Thyroid gland (tissue), 4 donors: Measurements from ENCODE around the gene PACS2. TPM values are rescaled to one million over a fixed set of nuclear protein-coding genes. Genes with fewer than 3 reads are reported as not detected.

ENCODE experiments used
- DNase-seq, 2 donors: peaks; one replicate each; pipeline ENCODE4 v3.0.0-alpha.2; 2019
- H3K27ac ChIP-seq, 3 donors: fragments of 200-600 bp; sonication (generic); 1 replicate in 2 of 3; 2 replicates in 1 of 3; pipeline ENCODE4 v1.5.1; 2016 to 2019; ENCODE audit warnings: mild to moderate bottlenecking in 1 of 3, moderate library complexity in 1 of 3
- H3K27me3 ChIP-seq: fragments of 200-600 bp; sonication (generic); one replicate; pipeline ENCODE4 v1.5.1; 2019
- H3K36me3 ChIP-seq, 2 donors: fragments of 200-600 bp; sonication (generic); one replicate each; pipeline ENCODE4 v1.5.1; 2016 to 2019
- H3K4me1 ChIP-seq, 2 donors: fragments of 200-600 bp; sonication (generic); one replicate each; pipeline ENCODE4 v1.5.1; 2017 to 2019
- H3K4me3 ChIP-seq, 3 donors: fragments of 200-600 bp; sonication (generic); replicated peaks in 1 of 3; 1 replicate in 2 of 3; 2 replicates in 1 of 3; pipeline ENCODE4 v1.5.1; 2016; ENCODE audit warnings: mild to moderate bottlenecking in 1 of 3
- H3K9me3 ChIP-seq: fragments of 200-600 bp; sonication (generic); one replicate; pipeline ENCODE4 v1.5.1; 2017
- POLR2A ChIP-seq, 2 donors: fragments of 450-650 bp; IDR thresholded peaks; one replicate each; pipeline ENCODE4 v1.6.1; 2017; ENCODE audit warnings: antibody characterized with exemption in 2 of 2, mild to moderate bottlenecking in 2 of 2, moderate library complexity in 1 of 2
- WGBS, 2 donors: methylation state at CpG; one replicate each; pipeline ENCODE4 v1.1.5; 2017; 5-methylcytosine and 5-hydroxymethylcytosine counted together
- intact Hi-C: fragments of 100-400 bp; cut with DNase I; formaldehyde crosslinking; loops from one replicate; pipeline ENCODE4 v1.15.1; 2023
- total RNA-seq, 4 donors: library from RNA; depleted of rRNA; stranded (reverse); fragments of >200 nt; gene quantifications; one replicate each; pipeline ENCODE4 v1.2.3, GENCODE V29; 2016
- TF ChIP-seq, protein P1 (sequence below), 6 experiments: fragments of 200-600 bp in 3 of 6; fragments of 450-650 bp in 3 of 6; sonication (generic) in 3 of 6; IDR thresholded peaks; one replicate each; pipeline ENCODE4 v1.5.1; 2016 to 2019; ENCODE audit warnings: antibody characterized with exemption in 6 of 6, mild to moderate bottlenecking in 2 of 6, inconsistent platforms in 1 of 6, moderate library complexity in 1 of 6

Gene PACS2
- total RNA-seq, 4 donors from 2014 or later = 54.6 to 85.2 (median 72.1) TPM

DNA sequence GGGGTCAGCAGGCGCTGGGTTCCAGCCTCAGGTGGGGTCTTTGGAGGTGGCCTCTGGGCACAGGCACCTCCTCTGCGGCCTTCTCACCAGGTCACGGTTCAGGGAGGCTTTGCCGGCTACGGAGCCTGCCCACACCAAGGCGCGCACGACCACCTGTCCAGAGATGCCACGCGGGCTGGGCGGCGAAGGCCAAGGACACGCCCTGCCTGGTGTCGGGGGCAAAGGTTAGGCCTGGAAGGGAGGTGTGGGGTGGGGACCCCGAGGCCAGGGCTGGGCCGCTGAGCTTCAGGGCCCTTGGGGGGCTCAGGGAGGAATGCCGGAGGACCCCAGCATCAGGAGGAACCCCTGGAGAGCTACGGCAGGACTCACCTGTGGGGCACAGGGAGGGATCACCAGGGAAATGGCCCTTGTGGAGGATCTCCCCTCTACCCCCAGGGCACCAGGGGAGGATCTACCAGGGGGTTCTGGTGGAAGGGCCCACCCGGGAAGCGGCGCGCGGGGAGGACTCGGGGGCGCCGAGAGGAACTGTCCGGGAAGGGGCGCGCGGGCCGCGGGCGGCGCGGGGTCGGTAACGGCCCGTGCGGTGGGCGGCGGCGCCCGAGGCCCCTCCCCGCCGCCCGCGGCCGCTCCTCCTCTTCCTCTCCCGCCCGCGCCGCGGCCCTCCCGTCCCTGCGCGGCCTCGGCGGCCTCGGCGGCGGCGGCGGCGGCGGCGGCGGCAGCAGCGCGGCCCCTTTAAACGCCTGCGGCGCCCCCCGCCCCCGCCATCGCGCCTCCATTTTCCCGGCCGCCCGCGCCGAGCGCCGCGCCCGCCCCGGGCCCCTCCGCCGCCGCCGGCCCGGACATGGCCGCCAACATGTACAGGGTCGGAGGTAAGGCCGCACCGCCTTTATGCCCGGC lies 104.9 kb downstream of the PACS2 start, which contains the start of gene MTA1:
Gene MTA1 (plus strand): TSS at position 633 of the 897 bp plus-strand sequence. CDS start 209 bp downstream, at position 842.
- H3K9me3 ChIP-seq = no peaks in the 10 kb centered on the region
- WGBS, 2 donors = 10 to 11% methylated on average over 13 to 24 of the region's 96 CpGs
- TF ChIP-seq POLR2A (IDR thresholded peaks at IDR 0.05) = peak in 1 of 2 donors; percentile 51
- TF ChIP-seq, protein P1, sequence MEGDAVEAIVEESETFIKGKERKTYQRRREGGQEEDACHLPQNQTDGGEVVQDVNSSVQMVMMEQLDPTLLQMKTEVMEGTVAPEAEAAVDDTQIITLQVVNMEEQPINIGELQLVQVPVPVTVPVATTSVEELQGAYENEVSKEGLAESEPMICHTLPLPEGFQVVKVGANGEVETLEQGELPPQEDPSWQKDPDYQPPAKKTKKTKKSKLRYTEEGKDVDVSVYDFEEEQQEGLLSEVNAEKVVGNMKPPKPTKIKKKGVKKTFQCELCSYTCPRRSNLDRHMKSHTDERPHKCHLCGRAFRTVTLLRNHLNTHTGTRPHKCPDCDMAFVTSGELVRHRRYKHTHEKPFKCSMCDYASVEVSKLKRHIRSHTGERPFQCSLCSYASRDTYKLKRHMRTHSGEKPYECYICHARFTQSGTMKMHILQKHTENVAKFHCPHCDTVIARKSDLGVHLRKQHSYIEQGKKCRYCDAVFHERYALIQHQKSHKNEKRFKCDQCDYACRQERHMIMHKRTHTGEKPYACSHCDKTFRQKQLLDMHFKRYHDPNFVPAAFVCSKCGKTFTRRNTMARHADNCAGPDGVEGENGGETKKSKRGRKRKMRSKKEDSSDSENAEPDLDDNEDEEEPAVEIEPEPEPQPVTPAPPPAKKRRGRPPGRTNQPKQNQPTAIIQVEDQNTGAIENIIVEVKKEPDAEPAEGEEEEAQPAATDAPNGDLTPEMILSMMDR (IDR thresholded peaks at IDR 0.05) = no peak
- H3K4me3 ChIP-seq = peak within 1 kb of the TSS; percentile 47 to 77 (median 58)
- H3K4me1 ChIP-seq = peaks cover 28 to 38% of the 10 kb centered on the region in 2 donors
- DNase-seq = peak; percentile 43 to 48
- intact Hi-C loops = no loop called here
- no peaks in the 10 kb centered on the region for H3K27me3 ChIP-seq
- H3K27ac ChIP-seq = peak within 1 kb of the TSS; percentile 29 to 74 (median 70)
- no peaks in the 10 kb centered on the region for H3K36me3 ChIP-seq

DNA sequence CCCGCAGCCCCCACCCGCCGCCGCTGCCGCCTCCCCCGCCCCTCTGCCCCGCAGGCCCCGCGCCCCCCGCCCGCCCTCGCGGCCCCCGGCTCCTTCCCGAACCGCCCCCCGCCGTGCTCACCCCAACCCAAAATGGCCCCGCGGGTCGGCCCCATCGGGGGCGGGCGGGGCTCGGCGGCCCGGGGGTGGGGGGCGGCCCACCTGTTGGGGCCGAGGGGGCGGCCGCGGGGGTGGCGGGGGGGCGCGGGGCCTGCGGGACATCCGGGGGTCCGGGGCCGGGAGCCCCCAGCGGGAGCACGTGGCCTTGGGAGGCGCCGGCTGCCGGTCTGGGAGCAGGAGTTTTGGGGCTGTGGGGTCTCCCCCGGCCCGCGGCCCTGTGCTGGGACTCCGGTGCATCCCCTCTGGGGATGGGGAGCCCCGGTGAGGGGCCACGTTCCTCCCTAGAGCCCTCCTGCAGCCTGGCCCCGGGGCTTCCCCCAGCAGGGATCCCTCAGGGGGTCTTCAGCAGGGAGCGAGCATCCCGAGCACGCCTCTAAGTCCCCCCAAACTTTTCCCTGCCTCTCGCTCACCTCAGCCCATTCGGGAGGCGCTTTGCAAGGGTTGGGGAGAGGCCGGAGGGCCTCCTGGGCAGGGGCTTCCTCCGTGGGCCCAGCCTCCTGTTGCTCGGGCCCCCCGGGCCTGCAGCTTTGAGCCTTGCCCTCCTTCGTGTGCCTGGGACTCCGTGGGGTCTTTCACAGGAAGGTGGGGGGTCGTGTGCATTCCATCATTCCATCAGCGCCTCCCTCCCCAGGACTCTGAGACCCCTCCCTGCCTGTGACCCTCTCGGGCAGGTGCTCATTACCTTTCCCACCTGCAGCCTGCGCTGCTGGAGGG lies 105.8 kb downstream of the PACS2 start:
- Histone ChIP-seq H3K4me1 (peaks cover 26 to 32% of the 10 kb centered on the region in 2 donors), H3K36me3 (no peaks in the 10 kb centered on the region), H3K27ac (peak overlapping the region; percentile 29 to 74 (median 49)), H3K9me3 (no peaks in the 10 kb centered on the region), H3K27me3 (no peaks in the 10 kb centered on the region), H3K4me3 (peak overlapping the region; percentile 17 to 77 (median 47))
- no peak for DNase-seq
- 8 to 9% methylated on average over 19 to 20 of the region's 67 CpGs for WGBS, 2 donors
- intact Hi-C loops = no loop called here
- TF ChIP-seq POLR2A (IDR thresholded peaks at IDR 0.05) = no peak
- TF ChIP-seq, protein P1 (IDR thresholded peaks at IDR 0.05) = no peak

DNA sequence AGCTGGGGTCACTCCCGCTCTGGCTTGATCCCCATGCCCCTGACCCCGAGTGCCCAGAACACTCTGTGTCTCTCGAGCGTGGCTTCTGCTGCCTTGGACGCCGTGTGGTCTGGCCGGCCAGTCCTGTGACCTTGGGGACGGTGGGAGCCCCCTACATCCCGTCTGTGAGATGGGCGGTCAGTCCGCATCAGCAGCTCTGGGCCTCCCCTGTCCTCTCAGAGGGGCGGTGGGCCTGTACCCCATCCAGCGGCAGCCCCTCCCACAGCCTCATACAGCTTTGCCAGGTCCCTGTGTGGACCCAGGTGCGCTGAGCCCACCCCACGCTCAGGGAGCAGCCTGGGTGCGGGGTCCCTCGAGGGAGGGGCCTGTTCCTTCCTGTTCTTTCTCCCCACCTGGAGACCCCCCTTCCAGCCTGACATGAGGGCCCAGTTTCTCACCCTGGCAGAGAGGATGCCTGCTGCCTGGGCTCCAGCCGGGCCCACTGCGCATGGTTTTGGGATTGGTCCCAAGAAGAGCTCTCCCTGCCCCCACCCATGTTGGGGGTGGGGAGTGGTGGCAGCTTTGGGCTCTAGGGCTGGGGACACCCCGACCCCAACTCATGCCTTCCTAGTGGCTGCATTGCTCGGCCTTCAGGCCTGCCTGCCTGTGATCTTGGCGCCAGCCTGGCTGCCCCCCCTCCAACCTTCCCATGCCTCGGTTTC lies 106.6 kb downstream of the PACS2 start:
- no peaks in the 10 kb centered on the region for H3K9me3 ChIP-seq
- no peaks in the 10 kb centered on the region for H3K27me3 ChIP-seq
- peaks cover 23 to 29% of the 10 kb centered on the region in 2 donors for H3K4me1 ChIP-seq
- peak overlapping the region in 1 of 3 donors; percentile 77 for H3K4me3 ChIP-seq
- no peaks in the 10 kb centered on the region for H3K36me3 ChIP-seq
- no peak for TF ChIP-seq POLR2A (IDR thresholded peaks at IDR 0.05)
- TF ChIP-seq, protein P1 (IDR thresholded peaks at IDR 0.05) = no peak
- intact Hi-C loops = no loop called here
- no peak for DNase-seq
- WGBS, 2 donors = 59 to 69% methylated on average over 13 of the region's 23 CpGs
- H3K27ac ChIP-seq = peak overlapping the region in 2 of 3 donors; percentile 15 to 28

DNA sequence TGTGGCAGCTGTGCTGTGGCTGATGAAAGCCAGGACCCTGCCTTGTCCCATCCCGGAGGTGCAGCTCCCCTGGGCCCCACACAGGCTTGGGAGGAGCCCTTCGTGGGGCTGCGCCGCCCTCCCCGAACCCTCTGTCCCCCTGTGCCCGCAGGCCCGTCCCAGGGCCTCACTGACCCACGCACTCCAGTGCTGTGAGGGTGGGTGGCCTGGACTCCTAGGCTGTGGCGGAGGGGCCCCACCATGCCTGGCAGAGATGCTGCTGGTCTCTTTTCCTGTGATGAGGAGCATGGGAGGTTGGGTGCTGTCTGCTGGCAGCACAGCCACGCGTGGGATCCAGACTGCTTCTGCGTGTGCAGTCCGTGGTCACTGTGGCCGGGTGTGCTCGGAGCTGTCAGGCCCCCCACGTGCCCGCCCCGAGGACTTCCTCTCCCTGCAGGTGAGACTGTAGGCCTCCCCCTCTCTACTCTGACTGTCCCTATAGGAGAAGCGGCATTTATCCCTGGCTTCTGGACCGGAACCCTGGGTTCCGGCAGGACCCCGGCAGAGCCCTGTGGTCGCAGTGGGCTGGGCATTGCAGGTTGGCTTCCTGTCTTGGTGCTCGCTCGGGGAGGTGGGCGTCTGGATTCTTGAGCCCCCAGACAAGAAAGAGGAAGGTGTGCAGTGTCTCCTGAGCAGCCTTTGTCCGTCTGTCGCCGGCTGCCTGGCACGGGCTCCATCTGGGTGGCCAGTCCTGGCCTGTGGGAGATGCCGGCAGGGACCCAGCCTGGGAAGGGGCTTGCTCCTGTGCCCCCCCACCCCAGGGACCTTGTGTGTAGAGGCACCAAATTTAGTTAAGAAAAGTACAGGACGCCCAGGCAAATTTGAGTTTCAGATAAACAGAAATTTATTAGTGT lies 107.4 kb downstream of the PACS2 start:
- intact Hi-C loops = no loop called here
- Histone ChIP-seq H3K27me3 (no peaks in the 10 kb centered on the region), H3K9me3 (no peaks in the 10 kb centered on the region), H3K27ac (peak overlapping the region in 1 of 3 donors; percentile 28), H3K36me3 (no peaks in the 10 kb centered on the region), H3K4me3 (no peak overlapping the region), H3K4me1 (peaks cover 23 to 29% of the 10 kb centered on the region in 2 donors)
- WGBS, 2 donors = 68 to 88% methylated on average over 11 to 27 of the region's 32 CpGs
- TF ChIP-seq, protein P1 (IDR thresholded peaks at IDR 0.05) = no peak
- no peak for TF ChIP-seq POLR2A (IDR thresholded peaks at IDR 0.05)
- no peak for DNase-seq
